Activated CD4-positive, CD25-positive, alpha-beta regulatory T cell treated with anti-CD3 and anti-CD28 coated beads, Interleukin-2, amount 50 U/mL, for 24 hours (primary cell): ENCODE results near the gene S1PR5.

Source experiments
- ATAC-seq, 2 donors: fragments of 150-1000 bp; cut with Tn5 transposase; one replicate each; pipeline ENCODE4 v1.10.0; 2021; ENCODE audit warnings: mild to moderate bottlenecking in 1 of 2, moderate library complexity in 1 of 2

The S1PR5 gene

DNA sequence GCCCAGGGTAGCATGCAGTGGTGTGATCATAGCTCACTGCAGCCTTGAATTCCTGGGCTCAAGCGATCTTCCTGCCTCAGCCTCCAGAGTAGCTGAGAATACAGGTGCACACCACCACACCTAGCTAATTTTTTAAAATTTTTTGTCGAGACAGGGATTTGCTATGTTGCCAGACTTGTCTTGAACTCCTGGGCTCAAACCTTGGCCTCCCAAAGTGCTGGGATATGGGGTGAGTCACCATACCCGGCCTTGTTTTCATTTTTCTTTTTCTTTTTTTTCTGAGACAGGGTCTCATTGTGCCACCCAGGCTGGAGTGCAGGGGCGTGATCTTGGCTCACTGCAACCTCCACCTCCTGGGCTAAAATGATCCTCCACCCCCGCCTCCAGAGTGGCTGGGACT is 52.8 kb downstream of the S1PR5 start:
- no peak for ATAC-seq
